HG03064 (cell line): ENCODE data around the gene IL1RAPL1.

ENCODE experiments used
- ATAC-seq: cut with Tn5 transposase; IDR thresholded peaks from one replicate; pipeline ENCODE4 v1.9.1; 2021; ENCODE audit warnings: low read depth; ENCODE audit not compliant: unreplicated experiment

IL1RAPL1 gene

DNA sequence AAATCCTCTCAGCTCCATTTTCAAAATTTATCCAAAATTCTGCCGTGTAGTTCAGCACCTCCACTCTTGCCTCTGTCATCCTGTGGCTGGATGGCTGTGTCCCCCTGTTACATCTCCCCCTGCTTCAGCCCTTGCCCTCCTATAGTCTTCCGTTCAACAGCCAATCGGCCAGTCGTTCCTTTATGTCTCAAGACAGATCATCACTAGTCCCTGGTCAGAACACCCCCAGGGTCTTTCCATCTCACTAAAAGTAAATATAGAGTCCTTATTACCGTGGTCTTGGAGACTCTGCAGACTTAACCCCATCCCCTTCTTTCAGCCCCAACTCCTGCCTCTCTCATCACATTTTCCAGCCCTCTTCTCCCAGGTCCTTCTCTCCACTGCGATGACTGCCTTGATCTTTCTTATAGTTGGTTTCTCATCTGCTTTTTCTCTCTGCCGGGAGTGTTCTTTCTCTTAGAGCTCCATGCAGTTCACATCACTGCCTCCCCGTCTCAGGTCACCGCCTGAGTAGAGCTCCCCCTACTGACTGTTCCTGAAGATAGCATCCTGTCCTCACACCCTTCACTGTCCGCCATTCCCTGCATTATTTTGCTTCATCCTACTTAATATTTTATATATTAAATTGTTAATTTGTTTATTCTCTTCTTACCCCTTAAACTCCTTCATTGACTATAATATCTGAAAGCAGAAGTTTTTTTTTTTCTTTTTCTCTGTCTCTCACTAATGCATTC is 891.3 kb downstream of the IL1RAPL1 start:
- ATAC-seq: peak; percentile 86

DNA sequence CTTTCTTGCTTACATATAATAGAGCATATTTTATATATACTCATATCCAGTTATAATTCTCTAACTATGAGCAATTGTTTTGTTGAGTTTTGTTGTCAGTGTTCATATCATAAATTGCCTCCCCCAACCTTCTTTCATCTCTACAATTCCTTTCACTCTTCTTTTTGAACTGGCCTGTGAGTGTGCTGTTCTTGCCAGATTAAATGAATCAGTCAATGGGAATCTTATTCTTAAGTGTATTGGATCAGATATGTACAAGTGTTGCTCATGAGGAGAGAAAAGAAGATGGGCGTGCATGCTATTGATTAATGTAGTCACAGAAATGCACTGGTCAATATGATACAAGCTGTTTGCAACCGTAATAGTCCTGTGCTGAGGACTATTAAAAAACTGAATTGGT is 900.0 kb downstream of the IL1RAPL1 start:
- ATAC-seq: no peak

DNA sequence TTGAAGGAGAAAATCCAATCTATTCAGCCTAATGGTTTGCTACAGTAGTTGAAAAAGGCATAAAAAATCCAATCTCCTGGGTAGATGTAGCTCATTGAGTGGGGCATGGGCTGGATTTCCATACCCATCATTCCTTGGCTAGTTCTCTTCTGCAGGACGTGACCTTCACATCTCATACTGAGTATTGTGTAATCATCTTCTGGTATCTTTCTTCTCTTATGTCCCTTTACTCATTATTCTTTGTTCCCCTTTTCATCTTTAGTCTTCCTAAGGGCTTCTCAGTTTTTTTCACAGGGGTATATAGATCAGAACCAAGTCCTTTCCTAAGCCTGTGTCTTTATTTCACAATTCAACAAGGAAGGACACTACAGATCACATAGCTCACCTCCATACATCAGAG is 900.5 kb downstream of the IL1RAPL1 start:
- ATAC-seq: no peak

- ATAC-seq: no peak
These were observed 901.7 kb downstream of the IL1RAPL1 start for GRCh38 chrX:29488919-29489318.

GRCh38 chrX:29490606-29491005 is 903.4 kb downstream of the IL1RAPL1 start:
- ATAC-seq: no peak

GRCh38 chrX:29491659-29492058 is 904.4 kb downstream of the IL1RAPL1 start:
- ATAC-seq: no peak

- ATAC-seq: no peak
These were observed 909.5 kb downstream of the IL1RAPL1 start for GRCh38 chrX:29496636-29497180.

DNA sequence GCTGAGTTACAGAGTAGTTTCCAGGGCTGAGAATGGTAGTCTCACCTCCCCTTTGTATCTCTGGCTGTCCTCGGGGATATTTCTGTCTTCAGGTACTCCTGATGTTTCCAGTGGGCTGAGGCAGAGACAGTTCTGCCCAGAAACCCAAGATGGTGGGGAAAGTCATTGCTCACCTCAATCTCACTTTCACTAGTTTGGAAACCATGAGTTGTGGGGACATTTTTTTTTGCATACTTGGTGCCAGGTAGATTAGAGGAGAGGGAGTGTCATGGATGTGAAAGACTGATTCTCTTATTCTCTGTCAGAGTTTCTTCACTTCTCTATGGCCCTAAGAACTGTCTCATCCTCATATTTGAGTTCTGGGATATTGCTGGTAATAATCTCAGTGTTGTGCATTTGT is 919.5 kb downstream of the IL1RAPL1 start:
- ATAC-seq: no peak

DNA sequence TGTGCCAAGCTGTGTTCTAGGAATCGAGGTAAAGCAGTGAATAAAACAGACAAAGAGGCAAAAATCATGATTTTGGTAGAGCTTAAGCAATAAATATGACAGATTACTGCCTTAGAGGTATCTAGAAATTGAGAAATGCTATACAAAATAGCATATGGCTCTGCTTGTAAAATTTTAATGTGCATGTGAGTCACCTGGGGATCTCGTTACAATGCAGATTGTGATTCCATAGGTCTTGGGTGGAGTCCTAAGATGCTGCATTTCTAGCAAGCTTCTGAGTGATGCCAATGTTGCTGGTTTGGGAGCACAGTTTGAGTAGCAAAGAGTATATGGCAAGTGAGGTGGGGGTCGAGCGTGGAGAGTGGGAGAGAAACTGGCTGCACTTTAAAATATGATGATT is 930.9 kb downstream of the IL1RAPL1 start:
- ATAC-seq: no peak

DNA sequence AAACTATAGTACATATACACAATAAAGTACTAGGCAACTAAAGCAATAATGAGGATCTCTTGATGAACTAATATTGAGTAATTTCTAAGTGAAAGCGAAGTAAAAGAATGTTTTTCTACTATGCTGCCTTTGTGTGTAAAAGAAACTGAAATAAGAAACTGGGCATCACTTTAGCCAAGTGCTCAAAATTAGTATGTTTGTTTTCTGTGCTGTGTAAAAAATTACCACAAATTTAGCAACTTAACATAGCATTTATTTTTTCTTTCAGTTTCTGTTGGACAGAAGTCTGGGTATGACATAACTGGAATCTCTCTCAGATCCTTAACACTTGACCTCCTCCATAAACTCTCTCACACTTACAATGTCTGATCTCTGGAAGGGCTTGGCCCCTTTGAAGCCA is 941.0 kb downstream of the IL1RAPL1 start:
- ATAC-seq: peak; percentile 78

DNA sequence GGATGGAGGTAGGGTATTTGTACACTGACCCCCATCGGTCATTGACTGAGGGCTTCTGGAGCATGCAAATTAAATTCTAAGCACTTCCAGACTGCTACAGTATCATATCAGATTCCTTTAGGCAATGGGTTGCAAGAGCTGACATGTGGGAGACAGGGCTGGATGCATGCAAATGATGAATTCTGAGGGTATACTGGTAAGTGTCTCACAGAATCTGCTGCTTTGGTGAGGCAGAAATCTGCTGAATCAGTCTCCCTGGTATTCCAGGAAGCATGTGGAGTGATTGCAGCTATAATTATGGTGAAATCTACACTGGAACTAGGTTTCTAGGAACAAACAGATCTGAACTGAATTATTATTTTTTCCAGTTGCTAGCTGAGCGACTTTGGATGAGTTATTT is 943.3 kb downstream of the IL1RAPL1 start:
- ATAC-seq: no peak

DNA sequence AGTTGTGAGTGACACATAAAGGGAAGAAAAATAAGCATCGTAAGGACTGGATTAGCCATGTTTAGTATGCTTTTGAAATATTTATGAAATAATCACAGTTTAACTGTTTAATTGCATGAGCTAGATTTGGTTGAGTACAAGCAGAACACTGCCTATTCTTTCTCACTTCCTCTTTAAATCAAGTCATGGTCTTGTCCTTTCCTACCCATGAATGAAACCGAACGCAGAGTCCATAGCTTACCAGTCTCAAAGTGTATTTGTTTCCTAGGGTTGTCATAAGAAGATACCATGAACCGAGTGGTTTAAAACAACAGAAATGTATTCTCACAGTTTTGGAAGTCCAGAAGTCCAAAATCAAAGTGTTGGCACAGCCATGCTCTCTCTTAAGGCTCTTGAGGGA is 944.1 kb downstream of the IL1RAPL1 start:
- peak; percentile 70 for ATAC-seq

- no peak for ATAC-seq
These were observed 948.2 kb downstream of the IL1RAPL1 start for GRCh38 chrX:29535212-29536162.

- ATAC-seq: no peak
These were observed 953.8 kb downstream of the IL1RAPL1 start for GRCh38 chrX:29541038-29541437.

GRCh38 chrX:29542152-29542551 is 954.9 kb downstream of the IL1RAPL1 start:
- ATAC-seq: peak; percentile 52

DNA sequence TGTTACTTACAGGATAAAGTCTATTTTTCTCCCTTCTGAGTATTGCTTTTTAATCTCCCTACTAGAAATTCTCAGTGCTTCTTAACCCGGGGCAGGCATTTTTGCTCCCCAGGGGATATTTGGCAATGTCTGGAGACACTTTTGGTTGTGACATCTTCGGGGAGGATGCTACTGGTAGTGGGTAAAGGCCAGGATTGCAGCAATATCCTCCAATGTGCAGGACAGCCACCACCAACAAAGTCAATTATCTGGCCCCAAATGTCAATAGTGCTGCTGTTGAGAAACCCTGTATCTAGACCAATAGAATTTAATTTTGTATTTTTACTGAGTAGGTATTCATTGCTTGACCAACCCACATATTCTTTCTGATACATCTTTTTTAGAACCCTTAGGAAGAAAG is 958.6 kb downstream of the IL1RAPL1 start:
- no peak for ATAC-seq

DNA sequence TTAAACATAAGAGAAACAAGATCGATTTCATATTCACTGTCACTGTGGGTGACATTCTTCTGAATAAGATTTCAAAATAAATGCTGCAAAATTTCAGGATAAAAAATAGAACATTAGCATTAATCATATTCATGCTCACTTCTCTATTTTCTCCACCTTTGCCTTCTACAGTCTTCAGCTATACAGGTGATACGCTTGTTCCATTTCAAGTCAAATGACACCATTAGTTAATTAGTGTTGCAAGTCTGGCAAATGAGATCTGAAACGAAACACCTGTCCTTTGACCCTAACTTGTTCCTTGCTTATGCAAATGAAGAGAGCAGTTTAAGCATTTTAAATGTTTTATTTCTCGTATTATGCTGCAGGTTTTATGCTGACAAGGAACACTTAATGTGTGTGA is 960.6 kb downstream of the IL1RAPL1 start:
- no peak for ATAC-seq

- ATAC-seq: no peak
These were observed 966.3 kb downstream of the IL1RAPL1 start for GRCh38 chrX:29553542-29553941.

GRCh38 chrX:29555465-29556091 is 968.3 kb downstream of the IL1RAPL1 start:
- ATAC-seq: peak; percentile 98

- no peak for ATAC-seq
These were observed 972.8 kb downstream of the IL1RAPL1 start for GRCh38 chrX:29560065-29560464.

DNA sequence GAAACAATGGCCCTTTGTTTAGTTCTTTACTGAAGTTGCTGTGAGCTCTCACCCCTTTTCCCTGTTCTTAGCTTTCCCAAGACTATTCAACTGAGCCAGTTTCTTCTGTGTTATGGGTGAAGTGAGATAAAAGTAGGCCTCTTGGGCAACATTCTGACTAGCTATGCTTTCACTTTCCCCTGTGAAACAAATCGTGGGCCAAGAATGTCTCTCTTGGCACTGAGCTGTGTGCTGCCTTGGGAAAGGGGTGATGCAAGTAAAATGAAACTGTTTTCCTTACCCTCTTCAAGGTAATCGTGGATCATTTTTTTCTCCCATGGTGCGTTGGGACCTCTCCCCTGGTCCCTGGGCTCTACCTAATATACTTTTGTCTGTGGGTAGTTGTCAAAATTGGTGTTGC is 974.2 kb downstream of the IL1RAPL1 start:
- no peak for ATAC-seq
